DMS114 treated with DMSO at 0.1 percent for 48 hours (cell line): ENCODE measurements around the gene HOXD9.

Experiments used
- DNase-seq: peaks from one replicate; lab custom pipeline; 2025; ENCODE audit not compliant: unreplicated experiment; lab: John Stamatoyannopoulos, UW

Gene HOXD9

GRCh38 chr2:176098366-176099158 lies 24.0 kb upstream of the HOXD9 start:
- DNase-seq, result no peak

- DNase-seq, result no peak
Measured at GRCh38 chr2:176099159-176099727, 23.3 kb upstream of the HOXD9 start.

DNA sequence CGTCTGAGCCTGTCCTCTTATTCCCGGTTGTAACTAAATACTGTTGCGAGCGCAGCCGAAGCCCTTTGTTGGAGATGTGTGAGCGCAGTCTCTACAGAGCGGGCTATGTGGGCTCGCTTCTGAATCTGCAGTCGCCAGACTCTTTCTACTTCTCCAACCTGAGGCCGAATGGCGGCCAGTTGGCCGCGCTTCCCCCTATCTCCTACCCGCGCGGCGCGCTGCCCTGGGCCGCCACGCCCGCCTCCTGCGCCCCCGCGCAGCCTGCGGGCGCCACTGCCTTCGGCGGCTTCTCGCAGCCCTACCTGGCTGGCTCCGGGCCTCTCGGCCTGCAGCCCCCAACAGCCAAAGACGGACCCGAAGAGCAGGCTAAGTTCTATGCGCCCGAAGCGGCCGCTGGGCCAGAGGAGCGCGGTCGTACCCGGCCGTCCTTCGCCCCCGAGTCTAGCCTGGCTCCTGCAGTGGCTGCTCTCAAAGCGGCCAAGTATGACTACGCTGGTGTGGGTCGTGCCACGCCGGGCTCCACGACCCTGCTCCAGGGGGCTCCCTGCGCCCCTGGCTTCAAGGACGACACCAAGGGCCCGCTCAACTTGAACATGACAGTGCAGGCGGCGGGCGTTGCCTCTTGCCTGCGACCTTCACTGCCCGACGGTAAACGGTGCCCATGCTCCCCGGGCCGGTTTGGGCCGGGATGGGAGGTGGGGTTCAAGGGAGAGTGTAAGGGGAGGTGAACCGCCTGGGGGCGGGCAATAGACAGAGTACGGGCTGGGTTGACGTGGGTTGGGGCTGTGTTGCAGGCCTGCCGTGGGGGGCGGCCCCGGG lies 22.6 kb upstream of the HOXD9 start, which contains the start of gene HOXD12:
HOXD12 (plus strand) TSS at position 68 of the 819 bp plus-strand sequence; CDS start at position 75, 7 bp downstream.
- no peak for DNase-seq

DNA sequence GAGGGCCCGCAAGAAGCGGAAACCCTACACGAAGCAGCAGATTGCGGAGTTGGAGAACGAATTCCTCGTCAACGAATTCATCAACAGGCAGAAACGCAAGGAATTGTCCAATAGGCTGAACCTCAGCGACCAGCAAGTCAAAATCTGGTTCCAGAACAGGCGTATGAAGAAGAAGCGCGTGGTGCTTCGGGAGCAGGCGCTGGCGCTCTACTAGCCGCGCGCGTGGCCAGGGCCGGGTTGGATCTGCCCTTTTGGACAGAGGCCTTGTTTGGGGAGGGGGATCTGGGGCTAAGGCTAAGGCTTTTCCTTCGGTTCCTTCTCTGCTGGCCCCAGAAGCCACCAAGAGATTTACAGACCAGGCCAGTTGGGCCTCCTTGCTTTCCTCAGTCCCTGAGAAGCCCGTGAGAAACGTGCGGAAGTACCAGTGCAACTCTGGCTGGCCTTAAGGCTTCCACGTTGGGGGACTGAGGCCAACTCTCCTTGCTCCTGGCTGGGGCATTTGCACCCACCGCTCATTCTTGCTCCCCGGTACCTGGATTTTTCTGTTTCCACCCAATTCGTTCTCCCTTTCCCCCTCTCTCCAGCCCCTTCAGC lies 21.9 kb upstream of the HOXD9 start:
- DNase-seq, result no peak

- DNase-seq, result no peak
Measured at GRCh38 chr2:176101216-176101830, 21.2 kb upstream of the HOXD9 start.

DNA sequence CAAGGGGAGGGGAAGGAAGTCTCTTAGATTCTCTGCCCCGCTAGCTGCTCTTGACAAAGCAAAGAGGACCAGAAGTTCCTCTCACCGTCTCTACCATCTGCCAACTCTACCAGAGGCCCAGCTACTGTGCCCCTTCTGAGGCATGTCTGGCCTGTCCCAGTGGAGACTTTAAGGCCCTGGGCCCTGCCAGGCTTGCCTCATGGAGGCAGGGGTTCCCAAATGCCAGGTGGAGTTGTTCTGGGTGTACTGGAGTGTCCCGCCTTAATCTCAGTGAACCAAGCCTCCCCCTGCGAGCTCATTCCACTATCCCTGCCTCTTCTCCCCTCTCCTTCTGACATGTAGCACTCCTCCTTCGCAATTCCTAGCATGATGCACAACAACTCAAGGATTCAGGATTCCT lies 20.7 kb upstream of the HOXD9 start:
- no peak for DNase-seq

DNA sequence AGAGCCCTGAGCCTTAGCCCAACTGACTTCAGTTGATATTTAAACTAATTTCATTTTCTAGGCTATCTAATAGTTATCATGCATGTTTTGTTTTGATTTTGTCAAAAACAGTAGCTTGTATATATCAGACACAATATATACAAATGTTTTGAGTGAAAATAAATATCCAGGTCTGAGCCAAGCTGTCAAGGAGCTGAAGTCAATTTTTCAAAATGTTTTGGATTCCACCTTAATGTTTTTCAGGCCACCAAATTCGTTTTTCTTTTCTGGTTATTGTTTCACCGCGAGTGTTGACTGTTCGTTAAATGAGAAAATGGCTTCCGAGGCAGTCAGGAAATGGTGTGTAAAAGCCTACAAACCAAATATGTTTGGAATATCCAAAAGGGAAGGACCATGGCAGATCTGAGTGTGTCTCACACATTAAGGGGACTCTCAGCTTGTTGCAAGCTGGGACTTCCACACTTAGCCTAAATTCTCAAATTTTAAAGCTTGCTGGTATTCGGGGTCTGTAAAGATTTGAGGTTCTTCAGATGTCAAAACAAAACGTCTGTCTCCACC lies 20.1 kb upstream of the HOXD9 start:
- DNase-seq, result no peak

DNA sequence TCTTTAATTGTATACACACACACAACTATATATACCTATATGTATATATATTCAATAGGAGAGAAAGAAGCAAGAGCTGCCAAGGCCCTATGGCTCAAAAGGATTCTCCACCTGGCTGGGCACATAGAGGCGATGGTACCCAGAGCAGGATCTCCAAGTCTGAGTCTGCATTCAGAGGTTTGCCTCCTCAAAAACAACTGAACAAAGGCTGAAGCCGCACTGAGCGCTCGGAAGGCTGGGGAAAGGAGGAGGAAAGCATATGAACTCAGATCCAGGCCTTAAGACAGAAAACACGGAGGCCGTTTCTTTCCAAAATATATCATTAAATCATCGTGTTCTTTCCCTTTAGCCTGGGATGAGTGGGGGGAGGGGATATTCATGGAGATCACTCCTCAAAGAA lies 19.3 kb upstream of the HOXD9 start:
- DNase-seq, result no peak

DNA sequence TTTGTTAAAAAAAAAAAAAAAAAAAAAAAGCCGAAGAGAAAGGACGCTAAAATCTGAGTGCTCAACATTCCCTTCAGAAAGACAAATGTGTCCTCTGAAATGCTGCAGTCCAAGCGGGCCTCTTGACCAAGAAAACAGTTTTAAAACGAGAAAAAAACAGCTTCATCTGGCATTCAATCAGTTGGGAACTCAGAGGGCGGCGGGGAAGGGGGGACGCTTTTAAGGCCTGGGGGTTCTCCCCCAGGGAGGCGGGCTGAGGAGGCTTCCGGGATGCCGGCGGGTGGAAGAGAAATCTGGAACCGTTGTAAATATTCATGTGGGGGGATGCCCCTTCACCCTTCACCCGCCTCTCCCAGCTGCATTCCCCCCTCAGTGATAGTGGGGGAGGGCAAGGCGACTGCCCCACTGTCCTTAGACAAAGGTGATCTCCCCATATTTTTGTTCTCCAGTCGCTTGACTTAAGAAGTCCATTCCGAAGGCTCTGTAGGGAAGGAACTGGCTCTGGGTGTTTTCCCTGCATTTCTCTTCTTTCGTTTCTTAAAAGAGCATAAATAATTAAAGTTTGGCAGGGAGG lies 18.7 kb upstream of the HOXD9 start:
- DNase-seq, result no peak

DNA sequence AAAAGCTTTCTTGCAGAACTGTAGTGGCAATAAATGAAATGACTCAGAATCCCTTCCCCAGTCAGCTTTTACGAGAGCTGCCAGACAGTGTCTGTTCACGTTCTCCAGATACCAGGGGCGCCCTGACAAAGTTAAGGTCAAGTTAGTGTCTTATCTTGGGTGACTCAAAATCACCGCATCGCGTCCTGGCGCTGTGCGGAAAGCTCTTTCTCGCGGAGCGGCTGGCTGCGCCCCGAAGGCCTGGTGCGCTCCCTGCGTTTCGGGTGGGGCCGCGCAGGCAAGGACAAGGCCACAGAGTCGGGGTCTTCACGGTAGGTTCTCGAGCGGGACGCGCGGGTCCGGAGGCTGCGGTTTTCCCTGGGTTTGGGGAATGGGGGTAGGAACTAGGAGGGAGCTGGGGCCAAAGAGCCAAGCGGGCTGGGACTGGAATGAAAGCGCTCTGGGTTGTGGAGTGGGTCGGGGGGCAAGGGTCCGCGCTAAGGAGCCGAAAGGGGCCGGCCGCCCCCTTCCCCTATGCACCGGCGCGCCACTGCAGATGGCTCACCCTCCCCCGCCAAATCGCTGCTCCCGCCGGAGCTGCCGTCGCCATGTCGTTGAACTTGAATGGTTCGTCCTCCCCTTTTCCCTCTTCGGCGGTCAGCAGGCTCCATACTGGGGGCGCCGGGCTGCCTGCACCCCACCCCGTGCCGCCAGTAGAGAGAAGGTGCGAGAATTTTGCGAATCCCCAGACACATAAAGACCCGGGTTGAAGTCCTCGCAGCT lies 18.0 kb upstream of the HOXD9 start:
- DNase-seq, result no peak

DNA sequence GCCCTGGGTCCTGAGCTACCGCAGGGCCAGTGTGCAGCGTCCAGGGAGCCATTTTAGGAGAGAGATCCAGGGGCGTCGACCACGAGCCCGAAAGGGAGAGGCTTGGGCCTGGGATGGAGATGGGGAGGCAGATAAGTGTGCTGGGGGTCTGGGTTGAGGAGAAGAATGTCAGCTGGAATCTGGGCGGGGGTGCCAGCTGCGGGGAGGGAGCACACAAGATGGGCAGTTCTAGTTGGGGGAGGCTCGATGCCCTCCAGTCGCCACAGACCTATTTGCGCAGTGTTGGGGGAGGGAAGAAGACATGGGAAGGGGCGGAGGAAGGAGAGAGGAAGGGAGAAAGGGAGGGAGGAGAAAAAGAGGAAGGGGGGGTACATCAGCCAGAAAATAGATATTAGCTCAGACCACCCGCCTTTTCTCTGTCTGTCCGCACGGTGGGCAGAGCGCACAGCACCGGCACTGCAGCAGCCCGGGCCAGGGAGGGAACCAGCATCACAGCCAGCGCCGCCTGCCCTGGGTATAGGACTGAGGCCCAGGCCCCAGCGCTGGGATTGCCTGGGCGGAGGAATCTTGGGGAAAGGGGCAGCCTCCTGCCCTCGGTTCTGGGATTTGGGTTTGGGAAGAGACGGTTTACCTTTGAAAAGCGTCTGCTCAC lies 17.3 kb upstream of the HOXD9 start:
- DNase-seq, result no peak

- DNase-seq, result no peak
Measured at GRCh38 chr2:176105730-176106580, 16.6 kb upstream of the HOXD9 start.

GRCh38 chr2:176106581-176107539 lies 15.7 kb upstream of the HOXD9 start, which contains the start of gene HOXD11:
Gene HOXD11 (plus strand): TSS chr2:176107280. CDS start chr2:176107356, 76 bp downstream.
- DNase-seq, result no peak

- no peak for DNase-seq
Measured at GRCh38 chr2:176107731-176108181, 14.8 kb upstream of the HOXD9 start.

DNA sequence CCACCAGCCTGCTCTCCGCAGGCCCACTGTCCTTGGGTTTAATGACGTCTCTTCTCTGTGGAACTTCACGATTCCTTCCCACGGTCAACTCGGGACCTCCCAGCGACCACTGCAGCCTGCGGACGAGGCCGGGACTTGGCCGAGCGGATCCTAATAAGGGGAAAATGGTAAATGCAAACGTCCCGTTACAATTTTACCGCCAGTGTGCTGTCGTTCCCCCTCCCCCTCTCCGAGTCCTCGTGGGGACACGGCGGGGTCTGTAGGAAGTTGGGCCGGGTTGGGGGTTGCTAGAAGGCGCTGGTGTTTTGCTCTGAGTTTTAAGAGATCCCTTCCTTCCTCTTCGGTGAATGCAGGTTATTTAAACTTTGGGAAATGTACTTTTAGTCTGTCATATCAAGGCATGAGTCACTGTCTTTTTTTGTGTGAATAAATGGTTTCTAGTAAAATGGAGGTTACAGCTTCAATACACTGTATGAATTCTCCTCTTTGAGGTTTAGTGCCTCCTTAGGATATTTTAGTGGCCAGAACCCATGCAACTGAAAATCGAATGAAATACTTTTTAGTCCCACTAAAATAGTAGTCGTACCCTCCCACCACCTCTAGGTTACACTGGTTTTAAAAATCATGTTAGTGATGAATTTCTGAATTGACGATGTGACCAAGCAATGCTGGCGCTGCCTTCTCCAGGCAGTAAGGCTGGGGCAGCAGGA lies 13.2 kb upstream of the HOXD9 start:
- DNase-seq, result no peak

GRCh38 chr2:176109946-176110345 lies 12.6 kb upstream of the HOXD9 start:
- DNase-seq, result no peak
